Measurements from ENCODE around the gene NEDD9. TPM values are rescaled to one million over a fixed set of nuclear protein-coding genes. Genes with fewer than 3 reads are reported as not detected.

Gene NEDD9
- total and polyA plus RNA-seq, 4 donors: 11.3 to 252 (median 38.4) TPM

GRCh38 chr6:11211254-11211653, 21.2 kb downstream of the NEDD9 start:
- no peaks in the 10 kb centered on the region for H3K9me3 ChIP-seq (ENCODE audit: control insufficient read depth, low read length)
- H3K4me1 ChIP-seq (ENCODE audit: control insufficient read depth in 1 of 2, insufficient read depth in 2 of 2, low read length in 2 of 2): peaks cover 10 to 17% of the 10 kb centered on the region in 2 donors
- no peak overlapping the region for H3K4me3 ChIP-seq (ENCODE audit: low read length in 2 of 2)
- H3K36me3 ChIP-seq (ENCODE audit: control insufficient read depth in 1 of 2, insufficient read depth in 2 of 2, low read length in 1 of 2): no peaks in the 10 kb centered on the region
- intact Hi-C loops (cut with DNase I): no loop called here
- peak overlapping the region; percentile 91 to 97 for H3K27ac ChIP-seq (ENCODE audit: low read depth in 1 of 2, low read length in 2 of 2)
- ATAC-seq (ENCODE audit: low FRiP score) (peak; percentile 0), DNase-seq (no peak)
- no peaks in the 10 kb centered on the region for H3K27me3 ChIP-seq (ENCODE audit: control insufficient read depth in 1 of 2, insufficient read depth in 2 of 2, low read length in 1 of 2)
- WGBS, 2 donors: 9 to 14% methylated on average over 2 of the region's 2 CpGs

GRCh38 chr6:11210386-11211138, 21.9 kb downstream of the NEDD9 start:
- intact Hi-C loops (cut with DNase I): no loop called here
- H3K4me1 ChIP-seq (ENCODE audit: control insufficient read depth in 1 of 2, insufficient read depth in 2 of 2, low read length in 2 of 2): peaks cover 8 to 14% of the 10 kb centered on the region in 2 donors
- H3K36me3 ChIP-seq (ENCODE audit: control insufficient read depth in 1 of 2, insufficient read depth in 2 of 2, low read length in 1 of 2): no peaks in the 10 kb centered on the region
- DNase-seq (no peak), ATAC-seq (ENCODE audit: low FRiP score) (no peak)
- H3K27me3 ChIP-seq (ENCODE audit: control insufficient read depth in 1 of 2, insufficient read depth in 2 of 2, low read length in 1 of 2): no peaks in the 10 kb centered on the region
- no peaks in the 10 kb centered on the region for H3K9me3 ChIP-seq (ENCODE audit: control insufficient read depth, low read length)
- H3K4me3 ChIP-seq (ENCODE audit: low read length in 2 of 2): no peak overlapping the region
- 39 to 40% methylated on average over 2 of the region's 2 CpGs for WGBS, 2 donors
- H3K27ac ChIP-seq (ENCODE audit: low read depth in 1 of 2, low read length in 2 of 2): peak overlapping the region; percentile 91 to 97

GRCh38 chr6:11209906-11210305, 22.6 kb downstream of the NEDD9 start:
- Histone ChIP-seq H3K9me3 (ENCODE audit: control insufficient read depth, low read length) (no peaks in the 10 kb centered on the region), H3K36me3 (ENCODE audit: control insufficient read depth in 1 of 2, insufficient read depth in 2 of 2, low read length in 1 of 2) (no peaks in the 10 kb centered on the region), H3K27ac (ENCODE audit: low read depth in 1 of 2, low read length in 2 of 2) (peak overlapping the region; percentile 80 to 97), H3K4me1 (ENCODE audit: control insufficient read depth in 1 of 2, insufficient read depth in 2 of 2, low read length in 2 of 2) (peaks cover 8 to 9% of the 10 kb centered on the region in 2 donors), H3K4me3 (ENCODE audit: low read length in 2 of 2) (no peak overlapping the region), H3K27me3 (ENCODE audit: control insufficient read depth in 1 of 2, insufficient read depth in 2 of 2, low read length in 1 of 2) (no peaks in the 10 kb centered on the region)
- intact Hi-C loops (cut with DNase I): no loop called here
- ATAC-seq (ENCODE audit: low FRiP score): no peak
- DNase-seq: no peak
- WGBS, 2 donors: 0 to 9% methylated on average over 1 of the region's 1 CpG

- no peak overlapping the region for H3K4me3 ChIP-seq (ENCODE audit: low read length in 2 of 2)
- intact Hi-C loops (cut with DNase I): no loop called here
- no peak for ATAC-seq (ENCODE audit: low FRiP score)
- no peaks in the 10 kb centered on the region for H3K27me3 ChIP-seq (ENCODE audit: control insufficient read depth in 1 of 2, insufficient read depth in 2 of 2, low read length in 1 of 2)
- peaks cover 8 to 9% of the 10 kb centered on the region in 2 donors for H3K4me1 ChIP-seq (ENCODE audit: control insufficient read depth in 1 of 2, insufficient read depth in 2 of 2, low read length in 2 of 2)
- WGBS, 2 donors: 20 to 26% methylated on average over 5 of the region's 5 CpGs
- DNase-seq: no peak
- H3K9me3 ChIP-seq (ENCODE audit: control insufficient read depth, low read length): no peaks in the 10 kb centered on the region
- H3K27ac ChIP-seq (ENCODE audit: low read depth in 1 of 2, low read length in 2 of 2): peak overlapping the region; percentile 88 to 97
- no peaks in the 10 kb centered on the region for H3K36me3 ChIP-seq (ENCODE audit: control insufficient read depth in 1 of 2, insufficient read depth in 2 of 2, low read length in 1 of 2)
These were observed 23.1 kb downstream of the NEDD9 start for GRCh38 chr6:11209369-11209768.

GRCh38 chr6:11208854-11209253, 23.6 kb downstream of the NEDD9 start:
- Histone ChIP-seq H3K36me3 (ENCODE audit: control insufficient read depth in 1 of 2, insufficient read depth in 2 of 2, low read length in 1 of 2) (no peaks in the 10 kb centered on the region), H3K4me3 (ENCODE audit: low read length in 2 of 2) (no peak overlapping the region), H3K9me3 (ENCODE audit: control insufficient read depth, low read length) (no peaks in the 10 kb centered on the region), H3K4me1 (ENCODE audit: control insufficient read depth in 1 of 2, insufficient read depth in 2 of 2, low read length in 2 of 2) (peaks cover 8 to 9% of the 10 kb centered on the region in 2 donors), H3K27ac (ENCODE audit: low read depth in 1 of 2, low read length in 2 of 2) (peak overlapping the region; percentile 88 to 100), H3K27me3 (ENCODE audit: control insufficient read depth in 1 of 2, insufficient read depth in 2 of 2, low read length in 1 of 2) (no peaks in the 10 kb centered on the region)
- ATAC-seq (ENCODE audit: low FRiP score) (no peak), DNase-seq (no peak)
- 7 to 9% methylated on average over 1 of the region's 1 CpG for WGBS, 2 donors
- intact Hi-C loops (cut with DNase I): no loop called here

- ATAC-seq (ENCODE audit: low FRiP score) (no peak), DNase-seq (no peak)
- Histone ChIP-seq H3K9me3 (ENCODE audit: control insufficient read depth, low read length) (no peaks in the 10 kb centered on the region), H3K4me1 (ENCODE audit: control insufficient read depth in 1 of 2, insufficient read depth in 2 of 2, low read length in 2 of 2) (peaks cover 8 to 10% of the 10 kb centered on the region in 2 donors), H3K36me3 (ENCODE audit: control insufficient read depth in 1 of 2, insufficient read depth in 2 of 2, low read length in 1 of 2) (no peaks in the 10 kb centered on the region), H3K27ac (ENCODE audit: low read depth in 1 of 2, low read length in 2 of 2) (peak overlapping the region; percentile 97 to 100), H3K27me3 (ENCODE audit: control insufficient read depth in 1 of 2, insufficient read depth in 2 of 2, low read length in 1 of 2) (no peaks in the 10 kb centered on the region), H3K4me3 (ENCODE audit: low read length in 2 of 2) (no peak overlapping the region)
- intact Hi-C loops (cut with DNase I): no loop called here
- WGBS, 2 donors: 44 to 50% methylated on average over 3 of the region's 3 CpGs
These were observed 24.2 kb downstream of the NEDD9 start for GRCh38 chr6:11208267-11208666.

- no peaks in the 10 kb centered on the region for H3K36me3 ChIP-seq (ENCODE audit: control insufficient read depth in 1 of 2, insufficient read depth in 2 of 2, low read length in 1 of 2)
- H3K27ac ChIP-seq (ENCODE audit: low read depth in 1 of 2, low read length in 2 of 2): peak overlapping the region; percentile 97 to 100
- peak in 1 of 2 donors; percentile 84 for DNase-seq
- intact Hi-C loops (cut with DNase I): no loop called here
- H3K4me1 ChIP-seq (ENCODE audit: control insufficient read depth in 1 of 2, insufficient read depth in 2 of 2, low read length in 2 of 2): peaks cover 12 to 13% of the 10 kb centered on the region in 2 donors
- 41% methylated on average over 5 of the region's 5 CpGs for WGBS, 2 donors
- no peak overlapping the region for H3K4me3 ChIP-seq (ENCODE audit: low read length in 2 of 2)
- H3K9me3 ChIP-seq (ENCODE audit: control insufficient read depth, low read length): no peaks in the 10 kb centered on the region
- peak; percentile 82 for ATAC-seq (ENCODE audit: low FRiP score)
- H3K27me3 ChIP-seq (ENCODE audit: control insufficient read depth in 1 of 2, insufficient read depth in 2 of 2, low read length in 1 of 2): no peaks in the 10 kb centered on the region
These were observed 25.1 kb downstream of the NEDD9 start for GRCh38 chr6:11207199-11207968.

GRCh38 chr6:11206576-11206975, 25.9 kb downstream of the NEDD9 start:
- intact Hi-C loops (cut with DNase I): no loop called here
- H3K27ac ChIP-seq (ENCODE audit: low read depth in 1 of 2, low read length in 2 of 2): peak overlapping the region; percentile 47 to 95
- H3K36me3 ChIP-seq (ENCODE audit: control insufficient read depth in 1 of 2, insufficient read depth in 2 of 2, low read length in 1 of 2): no peaks in the 10 kb centered on the region
- DNase-seq (no peak), ATAC-seq (ENCODE audit: low FRiP score) (no peak)
- H3K4me1 ChIP-seq (ENCODE audit: control insufficient read depth in 1 of 2, insufficient read depth in 2 of 2, low read length in 2 of 2): peaks cover 13 to 18% of the 10 kb centered on the region in 2 donors
- H3K9me3 ChIP-seq (ENCODE audit: control insufficient read depth, low read length): no peaks in the 10 kb centered on the region
- H3K4me3 ChIP-seq (ENCODE audit: low read length in 2 of 2): no peak overlapping the region
- 18 to 21% methylated on average over 3 of the region's 3 CpGs for WGBS, 2 donors
- H3K27me3 ChIP-seq (ENCODE audit: control insufficient read depth in 1 of 2, insufficient read depth in 2 of 2, low read length in 1 of 2): no peaks in the 10 kb centered on the region

Data from aorta (tissue), 5 donors.